SK-N-MC (cell line): ENCODE data around the gene CPLX1.

Source experiments
- EZH2 ChIP-seq: fragments of 200-600 bp; sonication (generic); IDR thresholded peaks from one replicate; pipeline ENCODE4 v1.6.1; 2017; ENCODE audit warnings: antibody characterized with exemption
- POLR2AphosphoS5 ChIP-seq: IDR thresholded peaks from 2 replicates; pipeline ENCODE4 v1.6.1; 2012; ENCODE audit warnings: mild to moderate bottlenecking, low read depth, low read length, borderline replicate concordance

DNA sequence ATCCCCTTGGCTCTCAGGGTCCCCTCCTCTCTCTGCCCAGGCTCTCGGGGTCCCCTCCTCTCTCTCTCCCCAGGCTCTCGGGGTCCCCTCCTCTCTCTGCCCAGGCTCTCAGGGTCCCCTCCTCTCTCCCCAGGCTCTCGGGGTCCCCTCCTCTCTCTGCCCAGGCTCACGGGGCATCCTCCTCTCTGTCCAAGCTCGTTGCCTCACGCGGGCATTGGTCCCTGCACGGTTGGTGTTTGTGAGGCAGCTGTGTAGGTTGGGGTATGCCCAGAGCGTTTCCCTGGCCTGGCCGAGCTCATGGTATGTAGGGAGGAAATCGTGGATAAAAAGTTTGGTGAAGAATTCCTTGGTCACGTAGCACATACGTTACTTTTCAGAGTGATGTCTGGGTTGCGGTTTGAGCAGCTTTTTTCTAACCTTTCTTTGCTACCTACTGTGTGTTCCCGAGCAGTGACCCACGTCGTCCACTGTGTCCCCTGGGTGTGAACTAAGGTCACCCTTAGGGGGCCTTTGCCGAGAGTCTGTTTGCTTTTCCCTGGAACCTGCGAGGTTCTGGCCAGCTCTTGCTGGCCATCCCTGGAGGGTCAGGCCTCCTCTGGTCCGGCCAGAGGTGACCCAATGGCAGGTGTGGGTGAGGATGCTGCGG, 83.7 kb downstream of the CPLX1 start:
- no peak for TF ChIP-seq POLR2AphosphoS5
- no peak for TF ChIP-seq EZH2
